Liver (tissue), 9 donors: ENCODE results near the gene VWA5B2. TPM values are rescaled to one million over a fixed set of nuclear protein-coding genes. Genes with fewer than 3 reads are reported as not detected.

Experiments
- DNase-seq: peaks from one replicate; pipeline ENCODE4 v3.0.0-alpha.2; 2017; ENCODE audit warnings: low spot score
- H3K27ac ChIP-seq, 2 donors: one replicate each; pipeline ENCODE4 v1.7.0; 2013; ENCODE audit warnings: inconsistent platforms in 2 of 2, low read length in 2 of 2, control low read depth in 1 of 2, low read depth in 1 of 2, mild to moderate bottlenecking in 1 of 2
- H3K27me3 ChIP-seq, 4 donors: one replicate each; pipeline versions ENCODE4 v1.6.1 to v1.7.0; 2013; ENCODE audit warnings: low read length in 3 of 4, inconsistent platforms in 1 of 4, mild to moderate bottlenecking in 1 of 4, moderate library complexity in 1 of 4; ENCODE audit not compliant: control insufficient read depth in 4 of 4, insufficient read depth in 4 of 4
- H3K36me3 ChIP-seq, 4 donors: one replicate each; pipeline versions ENCODE4 v1.6.1 to v1.7.0; 2013; ENCODE audit warnings: low read length in 3 of 4, mild to moderate bottlenecking in 3 of 4, low read depth in 1 of 4, moderate library complexity in 1 of 4; ENCODE audit not compliant: control insufficient read depth in 4 of 4, insufficient read depth in 3 of 4
- H3K4me1 ChIP-seq, 4 donors: one replicate each; pipeline versions ENCODE4 v1.6.1 to v1.7.0; 2013; ENCODE audit warnings: low read length in 3 of 4, mild to moderate bottlenecking in 3 of 4, moderate library complexity in 1 of 4; ENCODE audit not compliant: control insufficient read depth in 4 of 4, insufficient read depth in 4 of 4
- H3K4me3 ChIP-seq, 3 donors: one replicate each; pipeline versions ENCODE4 v1.6.1 to v1.7.0; 2013; ENCODE audit warnings: low read length in 3 of 3, control low read depth in 1 of 3, low read depth in 1 of 3, mild to moderate bottlenecking in 1 of 3
- H3K9ac ChIP-seq, 2 donors: one replicate each; pipeline ENCODE4 v1.7.0; 2013; ENCODE audit warnings: low read length in 2 of 2, mild to moderate bottlenecking in 2 of 2, moderate library complexity in 2 of 2, control low read depth in 1 of 2, low read depth in 1 of 2
- H3K9me3 ChIP-seq, 4 donors: one replicate each; pipeline versions ENCODE4 v1.6.1 to v1.7.0; 2013; ENCODE audit warnings: low read length in 3 of 4; ENCODE audit not compliant: control insufficient read depth in 4 of 4
- EGR1 ChIP-seq, 2 donors: IDR thresholded peaks; 2 replicates each; pipeline ENCODE4 v1.6.1; 2016 to 2018; ENCODE audit warnings: antibody characterized with exemption in 2 of 2, low read depth in 2 of 2
- FOXA1 ChIP-seq: IDR thresholded peaks from 2 replicates; pipeline ENCODE4 v1.6.1; 2016; ENCODE audit warnings: antibody characterized with exemption
- FOXA2 ChIP-seq: IDR thresholded peaks from 2 replicates; pipeline ENCODE4 v1.6.1; 2016; ENCODE audit warnings: antibody characterized with exemption
- GABPA ChIP-seq, 2 donors: IDR thresholded peaks in 1 of 2; conservative IDR thresholded peaks in 1 of 2; 2 replicates each; pipeline ENCODE4 v1.6.1; 2016; ENCODE audit warnings: antibody characterized with exemption in 2 of 2, mild to moderate bottlenecking in 1 of 2, moderate library complexity in 1 of 2
- HNF4A ChIP-seq, 2 donors: conservative IDR thresholded peaks; 2 replicates each; pipeline ENCODE4 v1.6.1; 2016; ENCODE audit warnings: antibody characterized with exemption in 2 of 2, mild to moderate bottlenecking in 2 of 2
- HNF4G ChIP-seq: IDR thresholded peaks from 2 replicates; pipeline ENCODE4 v1.6.1; 2016; ENCODE audit warnings: antibody characterized with exemption
- JUND ChIP-seq, 2 donors: IDR thresholded peaks; 2 replicates each; pipeline ENCODE4 v1.6.1; 2016; ENCODE audit warnings: antibody characterized with exemption in 2 of 2
- NR2F2 ChIP-seq: IDR thresholded peaks from 2 replicates; pipeline ENCODE4 v1.6.1; 2016; ENCODE audit warnings: antibody characterized with exemption
- RAD21 ChIP-seq, 2 donors: IDR thresholded peaks; 2 replicates each; pipeline ENCODE4 v1.6.1; 2016; ENCODE audit warnings: antibody characterized with exemption in 2 of 2, mild to moderate bottlenecking in 2 of 2
- RXRA ChIP-seq, 2 donors: IDR thresholded peaks; 2 replicates each; pipeline ENCODE4 v1.6.1; 2017 to 2018; ENCODE audit warnings: antibody characterized with exemption in 2 of 2, mild to moderate bottlenecking in 1 of 2
- SP1 ChIP-seq: IDR thresholded peaks from 2 replicates; pipeline ENCODE4 v1.6.1; 2018; ENCODE audit warnings: antibody characterized with exemption, mild to moderate bottlenecking
- TAF1 ChIP-seq: conservative IDR thresholded peaks from 2 replicates; pipeline ENCODE4 v1.6.1; 2016; ENCODE audit warnings: antibody characterized with exemption, mild to moderate bottlenecking
- YY1 ChIP-seq: IDR thresholded peaks from 2 replicates; pipeline ENCODE4 v1.6.1; 2016; ENCODE audit warnings: antibody characterized with exemption, mild to moderate bottlenecking
- whole genome bisulfite sequencing: extraction: QIAGEN DNeasy Blood & Tissue Kit; methylation state at CpG from one replicate; pipeline ENCODE4 v1.1.7; 2013; 5-methylcytosine and 5-hydroxymethylcytosine counted together
- polyA plus RNA-seq, 2 donors: library from polyadenylated mRNA; stranded (reverse) in 1 of 2; unstranded in 1 of 2; fragments of 200-250 nt in 1 of 2; fragments of >200 nt in 1 of 2; fragmentation: Nextera tagmentation in 1 of 2; extraction: Ambion mirVana in 1 of 2; gene quantifications; one replicate each; pipeline versions ENCODE4 v1.2.1 to v1.2.3, GENCODE V29; 2013 to 2015
- total RNA-seq, 2 donors: library from RNA; depleted of rRNA; stranded (reverse); fragments of >200 nt; gene quantifications; one replicate each; pipeline ENCODE4 v1.2.3, GENCODE V29; 2014
- TF ChIP-seq, protein P1 (sequence below): IDR thresholded peaks from 2 replicates; pipeline ENCODE4 v1.6.1; 2016; ENCODE audit warnings: antibody characterized with exemption, mild to moderate bottlenecking
- TF ChIP-seq, protein P2 (sequence below): IDR thresholded peaks from 2 replicates; pipeline ENCODE4 v1.6.1; 2016; ENCODE audit warnings: antibody characterized with exemption
- TF ChIP-seq, protein P3 (sequence below): IDR thresholded peaks from 2 replicates; pipeline ENCODE4 v1.6.1; 2016; ENCODE audit warnings: antibody characterized with exemption
- TF ChIP-seq, protein P4 (sequence below): IDR thresholded peaks from 2 replicates; pipeline ENCODE4 v1.6.1; 2016; ENCODE audit warnings: antibody characterized with exemption
- TF ChIP-seq, protein P5 (sequence below): fragments of 150-350 bp; IDR thresholded peaks from 2 replicates; pipeline ENCODE4 v1.5.1; 2017; ENCODE audit warnings: improper control_type of control experiment, low read depth, low read length; ENCODE audit not compliant: missing input control
- donor health status: healthy.
- donor health status: healthy.
- donor health status: healthy.
- donor health status: healthy.
- donor health status: healthy.

VWA5B2 gene
- total and polyA plus RNA-seq, 4 donors = under 0.01 to 0.14 (median 0.08) TPM; not detected in 1

DNA sequence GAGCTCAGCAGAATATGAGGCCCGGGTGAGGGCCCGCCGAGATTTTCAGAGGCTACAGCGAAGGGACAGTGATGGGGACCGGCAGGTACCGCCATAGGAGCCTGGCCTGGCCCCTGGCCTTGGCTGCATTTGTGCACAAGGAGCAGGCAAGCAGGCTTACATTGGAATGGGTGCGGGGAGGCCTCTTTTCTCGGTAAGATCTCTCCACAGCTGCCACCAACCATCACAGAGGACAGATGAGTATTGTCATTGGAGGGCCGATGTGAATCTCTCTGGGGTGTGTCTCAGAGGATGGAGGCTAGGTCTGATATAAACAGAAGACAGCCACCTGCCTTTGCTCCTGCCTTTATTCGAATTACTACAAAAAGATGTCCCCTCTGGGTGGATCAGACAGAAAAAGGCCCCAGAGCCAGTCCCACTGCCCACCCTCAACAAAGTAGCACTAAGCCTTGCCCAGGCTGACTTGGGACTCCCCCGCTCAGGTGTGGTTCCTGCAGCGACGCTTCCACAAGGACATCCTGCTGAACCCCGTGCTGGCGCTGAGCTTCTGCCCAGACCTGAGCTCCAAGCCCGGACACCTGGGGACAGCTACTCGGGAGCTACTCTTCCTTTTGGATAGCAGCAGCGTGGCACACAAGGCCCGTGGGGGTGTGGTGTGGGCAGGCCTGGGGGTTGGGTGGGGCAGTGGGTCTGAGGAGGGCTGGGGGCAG lies 5.4 kb downstream of the VWA5B2 start:
- WGBS = 91% methylated on average over 19 of the region's 19 CpGs
- H3K9ac ChIP-seq = no peak overlapping the region
- H3K4me3 ChIP-seq = no peak overlapping the region
- H3K9me3 ChIP-seq = no peaks in the 10 kb centered on the region
- no peak overlapping the region for H3K27ac ChIP-seq
- TF ChIP-seq HNF4G = no peak
- no peak for TF ChIP-seq JUND (IDR thresholded peaks at IDR 0.05)
- no peak for TF ChIP-seq RXRA (IDR thresholded peaks at IDR 0.05)
- no peak for TF ChIP-seq HNF4A (conservative IDR thresholded peaks at IDR 0.05)
- no peak for TF ChIP-seq SP1
- TF ChIP-seq, protein P1, sequence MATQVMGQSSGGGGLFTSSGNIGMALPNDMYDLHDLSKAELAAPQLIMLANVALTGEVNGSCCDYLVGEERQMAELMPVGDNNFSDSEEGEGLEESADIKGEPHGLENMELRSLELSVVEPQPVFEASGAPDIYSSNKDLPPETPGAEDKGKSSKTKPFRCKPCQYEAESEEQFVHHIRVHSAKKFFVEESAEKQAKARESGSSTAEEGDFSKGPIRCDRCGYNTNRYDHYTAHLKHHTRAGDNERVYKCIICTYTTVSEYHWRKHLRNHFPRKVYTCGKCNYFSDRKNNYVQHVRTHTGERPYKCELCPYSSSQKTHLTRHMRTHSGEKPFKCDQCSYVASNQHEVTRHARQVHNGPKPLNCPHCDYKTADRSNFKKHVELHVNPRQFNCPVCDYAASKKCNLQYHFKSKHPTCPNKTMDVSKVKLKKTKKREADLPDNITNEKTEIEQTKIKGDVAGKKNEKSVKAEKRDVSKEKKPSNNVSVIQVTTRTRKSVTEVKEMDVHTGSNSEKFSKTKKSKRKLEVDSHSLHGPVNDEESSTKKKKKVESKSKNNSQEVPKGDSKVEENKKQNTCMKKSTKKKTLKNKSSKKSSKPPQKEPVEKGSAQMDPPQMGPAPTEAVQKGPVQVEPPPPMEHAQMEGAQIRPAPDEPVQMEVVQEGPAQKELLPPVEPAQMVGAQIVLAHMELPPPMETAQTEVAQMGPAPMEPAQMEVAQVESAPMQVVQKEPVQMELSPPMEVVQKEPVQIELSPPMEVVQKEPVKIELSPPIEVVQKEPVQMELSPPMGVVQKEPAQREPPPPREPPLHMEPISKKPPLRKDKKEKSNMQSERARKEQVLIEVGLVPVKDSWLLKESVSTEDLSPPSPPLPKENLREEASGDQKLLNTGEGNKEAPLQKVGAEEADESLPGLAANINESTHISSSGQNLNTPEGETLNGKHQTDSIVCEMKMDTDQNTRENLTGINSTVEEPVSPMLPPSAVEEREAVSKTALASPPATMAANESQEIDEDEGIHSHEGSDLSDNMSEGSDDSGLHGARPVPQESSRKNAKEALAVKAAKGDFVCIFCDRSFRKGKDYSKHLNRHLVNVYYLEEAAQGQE = no peak
- TF ChIP-seq TAF1 = no peak
- TF ChIP-seq RAD21 (IDR thresholded peaks at IDR 0.05) = no peak
- TF ChIP-seq, protein P2, sequence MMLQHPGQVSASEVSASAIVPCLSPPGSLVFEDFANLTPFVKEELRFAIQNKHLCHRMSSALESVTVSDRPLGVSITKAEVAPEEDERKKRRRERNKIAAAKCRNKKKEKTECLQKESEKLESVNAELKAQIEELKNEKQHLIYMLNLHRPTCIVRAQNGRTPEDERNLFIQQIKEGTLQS = no peak
- TF ChIP-seq, protein P3, sequence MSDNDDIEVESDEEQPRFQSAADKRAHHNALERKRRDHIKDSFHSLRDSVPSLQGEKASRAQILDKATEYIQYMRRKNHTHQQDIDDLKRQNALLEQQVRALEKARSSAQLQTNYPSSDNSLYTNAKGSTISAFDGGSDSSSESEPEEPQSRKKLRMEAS = no peak
- TF ChIP-seq GABPA (IDR thresholded peaks at IDR 0.05 in 1 of 2, conservative IDR thresholded peaks at IDR 0.05 in 1 of 2) = no peak
- TF ChIP-seq, protein P4, sequence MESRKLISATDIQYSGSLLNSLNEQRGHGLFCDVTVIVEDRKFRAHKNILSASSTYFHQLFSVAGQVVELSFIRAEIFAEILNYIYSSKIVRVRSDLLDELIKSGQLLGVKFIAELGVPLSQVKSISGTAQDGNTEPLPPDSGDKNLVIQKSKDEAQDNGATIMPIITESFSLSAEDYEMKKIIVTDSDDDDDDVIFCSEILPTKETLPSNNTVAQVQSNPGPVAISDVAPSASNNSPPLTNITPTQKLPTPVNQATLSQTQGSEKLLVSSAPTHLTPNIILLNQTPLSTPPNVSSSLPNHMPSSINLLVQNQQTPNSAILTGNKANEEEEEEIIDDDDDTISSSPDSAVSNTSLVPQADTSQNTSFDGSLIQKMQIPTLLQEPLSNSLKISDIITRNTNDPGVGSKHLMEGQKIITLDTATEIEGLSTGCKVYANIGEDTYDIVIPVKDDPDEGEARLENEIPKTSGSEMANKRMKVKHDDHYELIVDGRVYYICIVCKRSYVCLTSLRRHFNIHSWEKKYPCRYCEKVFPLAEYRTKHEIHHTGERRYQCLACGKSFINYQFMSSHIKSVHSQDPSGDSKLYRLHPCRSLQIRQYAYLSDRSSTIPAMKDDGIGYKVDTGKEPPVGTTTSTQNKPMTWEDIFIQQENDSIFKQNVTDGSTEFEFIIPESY = no peak
- no peak for TF ChIP-seq EGR1 (IDR thresholded peaks at IDR 0.05; ENCODE audit: low read depth in 2 of 2)
- no peak for TF ChIP-seq FOXA1
- no peak for TF ChIP-seq YY1
- TF ChIP-seq NR2F2 = no peak
- TF ChIP-seq, protein P5, sequence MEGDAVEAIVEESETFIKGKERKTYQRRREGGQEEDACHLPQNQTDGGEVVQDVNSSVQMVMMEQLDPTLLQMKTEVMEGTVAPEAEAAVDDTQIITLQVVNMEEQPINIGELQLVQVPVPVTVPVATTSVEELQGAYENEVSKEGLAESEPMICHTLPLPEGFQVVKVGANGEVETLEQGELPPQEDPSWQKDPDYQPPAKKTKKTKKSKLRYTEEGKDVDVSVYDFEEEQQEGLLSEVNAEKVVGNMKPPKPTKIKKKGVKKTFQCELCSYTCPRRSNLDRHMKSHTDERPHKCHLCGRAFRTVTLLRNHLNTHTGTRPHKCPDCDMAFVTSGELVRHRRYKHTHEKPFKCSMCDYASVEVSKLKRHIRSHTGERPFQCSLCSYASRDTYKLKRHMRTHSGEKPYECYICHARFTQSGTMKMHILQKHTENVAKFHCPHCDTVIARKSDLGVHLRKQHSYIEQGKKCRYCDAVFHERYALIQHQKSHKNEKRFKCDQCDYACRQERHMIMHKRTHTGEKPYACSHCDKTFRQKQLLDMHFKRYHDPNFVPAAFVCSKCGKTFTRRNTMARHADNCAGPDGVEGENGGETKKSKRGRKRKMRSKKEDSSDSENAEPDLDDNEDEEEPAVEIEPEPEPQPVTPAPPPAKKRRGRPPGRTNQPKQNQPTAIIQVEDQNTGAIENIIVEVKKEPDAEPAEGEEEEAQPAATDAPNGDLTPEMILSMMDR = no peak
- no peak for TF ChIP-seq FOXA2
- no peak for DNase-seq
- peaks cover 0 to 7% (median 4%) of the 10 kb centered on the region in 4 donors for H3K27me3 ChIP-seq
- H3K4me1 ChIP-seq = peaks cover 5 to 11% (median 11%) of the 10 kb centered on the region in 4 donors
- H3K36me3 ChIP-seq = no peaks in the 10 kb centered on the region
